NCI-H510A treated with DMSO at 0.1 percent for 48 hours (cell line): ENCODE measurements around the gene ESR1.
"Not testable (repeated sequence)": the region's sequence is repeated elsewhere in the genome, so short reads cannot be mapped to it uniquely, and the experiment has no call there.

Experiments used
- DNase-seq: peaks from one replicate; lab custom pipeline; 2025; lab: John Stamatoyannopoulos, UW

The ESR1 gene

DNA sequence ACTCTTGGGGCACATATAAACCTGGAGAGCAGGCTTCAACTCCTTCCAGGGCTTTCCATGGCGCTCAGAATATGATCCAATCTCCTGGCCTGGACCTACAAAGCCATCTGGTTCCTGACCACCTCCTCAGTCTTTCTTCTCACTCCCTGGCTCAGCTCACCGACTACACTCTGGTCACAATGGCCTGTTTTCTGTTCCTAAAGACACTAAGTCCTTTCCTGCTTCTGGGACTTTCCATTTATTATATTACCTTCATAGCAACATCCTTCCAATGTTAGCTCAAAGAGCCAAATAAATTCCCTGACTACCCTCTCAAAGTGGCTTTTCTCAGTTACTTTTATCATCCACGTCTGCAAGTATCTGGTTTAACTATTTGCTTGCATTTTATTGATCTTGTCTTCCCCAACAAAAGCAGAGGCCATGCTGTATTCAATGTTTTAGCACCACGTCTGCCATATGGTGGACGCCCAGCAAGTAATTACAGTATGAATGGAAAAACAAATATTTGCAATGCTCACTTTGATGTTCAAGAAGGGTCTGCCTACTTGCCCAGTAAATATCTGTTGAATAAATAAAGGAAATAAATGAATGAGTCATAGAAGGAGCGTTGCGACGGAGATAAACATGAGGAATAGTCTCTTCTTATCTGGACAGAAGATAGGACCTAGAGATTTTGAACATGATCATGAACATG is 328.4 kb downstream of the ESR1 start:
- peak; percentile 94 for DNase-seq

DNA sequence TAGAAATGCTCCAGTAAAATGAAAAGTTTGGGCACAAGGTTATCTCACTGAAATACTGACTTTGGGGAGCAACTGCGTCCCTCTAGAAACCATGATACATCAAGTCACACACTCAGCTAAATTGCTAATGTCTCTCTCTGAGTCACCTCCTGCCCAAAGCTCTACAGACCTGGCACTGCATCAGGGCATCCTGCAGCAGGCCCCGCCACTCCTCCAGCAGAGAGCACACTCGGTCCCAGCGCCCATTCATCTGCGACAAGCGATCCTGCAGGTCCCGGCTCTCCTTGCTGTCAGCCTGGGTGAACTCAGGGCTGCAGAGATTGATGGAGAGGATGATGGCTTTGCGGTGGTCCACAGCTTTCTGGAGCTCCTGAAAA is 329.0 kb downstream of the ESR1 start:
- DNase-seq, result peak; percentile 94

DNA sequence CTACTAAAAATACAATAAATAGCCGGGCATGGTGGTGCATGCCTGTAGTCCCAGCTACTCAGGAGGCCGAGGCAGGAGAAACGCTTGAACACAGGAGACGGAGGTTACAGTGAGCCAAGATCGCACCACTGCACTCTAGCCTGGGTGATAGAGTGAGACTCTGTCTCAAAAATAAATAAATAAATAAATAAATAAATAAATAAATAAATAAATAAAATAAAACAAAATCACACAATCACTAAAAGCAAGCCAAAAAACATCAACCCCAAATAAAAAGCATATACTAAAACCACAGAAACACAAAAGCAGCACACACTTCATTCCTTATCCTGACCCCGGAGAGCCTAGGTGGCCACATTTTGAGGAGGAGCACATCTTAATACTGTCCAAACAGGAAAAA is 330.9 kb downstream of the ESR1 start:
- DNase-seq, result not testable (repeated sequence)

DNA sequence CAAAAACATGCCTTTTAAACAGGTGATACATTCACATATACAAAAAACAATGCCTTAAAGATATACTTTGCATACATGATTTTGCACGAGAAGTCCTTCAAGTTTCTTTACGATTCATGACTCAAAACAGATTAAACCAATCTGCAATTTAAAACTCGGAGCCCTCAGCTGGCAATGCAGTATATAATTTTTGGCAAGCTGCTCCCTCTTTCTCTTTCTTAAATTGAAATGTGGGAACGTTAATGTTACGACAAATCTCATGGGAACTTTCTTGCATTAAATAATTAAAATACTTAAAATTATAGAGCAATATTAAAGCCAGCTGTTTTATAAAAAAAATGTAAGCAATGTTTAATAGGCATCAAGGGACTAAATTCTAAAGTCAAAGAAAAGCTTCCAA is 334.6 kb downstream of the ESR1 start:
- no peak for DNase-seq

DNA sequence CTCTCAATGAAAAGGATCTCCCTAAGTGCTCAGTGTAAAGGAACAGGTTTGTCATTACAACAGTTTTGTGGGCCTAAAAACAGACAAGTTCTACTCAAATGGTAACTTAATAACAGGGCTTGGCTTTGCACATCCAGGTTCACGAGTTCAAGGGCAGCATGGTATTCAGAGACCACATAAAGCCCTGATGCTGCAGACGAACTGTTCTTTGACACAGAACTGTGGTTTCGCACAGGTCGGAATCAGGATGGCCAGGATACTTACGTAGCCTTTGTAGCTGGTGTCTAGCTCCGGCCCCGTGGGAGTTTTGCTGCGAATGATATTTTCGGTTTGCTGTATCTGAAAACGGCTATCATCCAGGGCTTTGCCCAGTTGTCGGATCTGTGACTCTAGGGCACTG is 335.9 kb downstream of the ESR1 start:
- no peak for DNase-seq

DNA sequence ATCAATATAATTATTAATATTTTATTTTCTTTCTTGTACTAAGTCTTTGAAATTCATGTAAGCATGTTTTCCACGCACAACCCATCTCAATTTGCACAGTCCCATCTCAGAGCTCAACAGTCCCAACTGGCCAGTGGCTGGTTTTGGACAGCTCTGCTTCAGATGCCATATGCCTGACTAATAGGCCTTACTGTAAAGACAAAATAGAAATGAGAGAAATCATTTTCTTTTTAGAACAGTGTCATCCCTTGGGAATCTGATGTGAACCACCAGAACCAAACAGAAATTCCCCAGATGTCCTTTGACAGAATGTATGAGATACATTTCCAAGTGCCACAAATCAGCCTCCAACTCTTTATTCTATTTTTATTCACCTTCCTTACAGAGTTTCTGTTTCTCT is 338.9 kb downstream of the ESR1 start:
- no peak for DNase-seq

DNA sequence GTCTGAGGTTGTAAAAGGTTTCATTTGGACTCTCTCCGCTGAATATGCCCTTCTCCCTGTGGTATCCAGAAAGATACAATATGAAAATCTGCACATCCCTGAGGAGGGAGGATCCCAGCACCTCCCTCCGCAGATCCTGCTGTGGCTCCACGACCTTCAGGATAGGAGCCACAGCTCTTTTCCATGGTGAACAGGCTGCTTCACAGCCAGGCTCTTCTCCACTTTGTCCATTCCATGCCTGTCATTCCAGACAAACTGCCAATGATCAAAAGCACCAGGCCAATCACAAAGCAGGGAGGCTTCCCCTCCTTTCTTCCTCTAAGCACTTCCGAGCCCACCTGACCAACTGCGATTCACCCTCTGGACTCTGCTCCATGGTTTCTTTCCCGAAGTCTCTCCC is 339.8 kb downstream of the ESR1 start:
- DNase-seq, result no peak

DNA sequence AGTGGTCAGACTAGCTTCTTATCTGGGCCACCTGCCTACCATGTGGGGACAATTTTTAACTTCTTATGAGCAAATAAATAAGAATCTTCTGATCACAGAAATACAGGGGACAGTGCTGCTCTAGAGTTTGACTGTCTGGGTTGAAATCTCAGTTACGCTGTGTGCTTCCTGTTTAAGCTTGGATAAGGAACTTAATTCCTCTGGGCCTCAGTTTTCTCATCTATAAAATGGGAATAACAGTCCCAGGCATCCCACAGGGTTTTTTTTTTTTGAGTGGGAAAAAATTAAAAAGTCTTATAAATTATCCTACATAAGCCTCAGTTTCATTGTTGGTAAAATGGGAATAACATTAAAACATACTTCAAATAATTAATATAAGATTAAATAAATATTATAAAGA is 340.9 kb downstream of the ESR1 start:
- DNase-seq, result no peak

DNA sequence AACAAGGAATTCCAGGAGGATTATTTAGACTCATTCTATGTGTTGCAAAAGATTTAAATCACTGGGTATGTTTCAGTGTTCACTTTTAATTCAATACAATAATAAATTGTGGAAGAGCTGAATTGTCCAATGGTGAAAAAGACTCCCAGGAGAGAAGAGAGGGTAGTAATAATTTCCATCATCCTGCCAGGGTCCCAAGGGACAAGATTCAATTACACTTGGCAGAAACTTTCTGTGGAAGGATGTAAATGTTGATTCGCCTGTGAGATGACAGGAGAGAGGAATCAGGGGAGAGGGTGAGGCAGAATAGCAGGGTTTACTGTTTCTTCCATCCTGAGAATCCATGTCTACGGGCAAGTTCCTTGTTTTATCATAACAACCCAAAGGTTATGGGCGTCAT is 342.7 kb downstream of the ESR1 start:
- no peak for DNase-seq

DNA sequence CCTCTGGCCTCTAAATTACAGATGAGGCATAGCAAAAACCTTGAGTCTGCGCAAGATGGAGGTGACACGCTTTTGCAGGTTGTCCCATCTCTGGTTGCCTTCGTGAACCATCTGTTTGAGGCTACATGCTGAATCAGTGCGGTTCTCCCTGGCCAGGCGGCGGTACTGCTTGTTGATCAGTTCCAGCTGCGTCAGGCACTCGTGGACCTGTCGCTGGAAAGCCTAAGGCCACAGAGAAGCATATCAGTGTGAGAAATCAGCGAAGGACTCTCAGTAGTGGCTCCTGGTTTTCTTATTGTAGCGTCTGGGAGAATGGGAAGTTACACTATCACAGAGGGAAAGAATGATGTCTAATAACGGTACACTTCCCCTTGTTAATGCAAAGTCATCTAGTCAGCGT is 344.4 kb downstream of the ESR1 start:
- DNase-seq, result no peak

DNA sequence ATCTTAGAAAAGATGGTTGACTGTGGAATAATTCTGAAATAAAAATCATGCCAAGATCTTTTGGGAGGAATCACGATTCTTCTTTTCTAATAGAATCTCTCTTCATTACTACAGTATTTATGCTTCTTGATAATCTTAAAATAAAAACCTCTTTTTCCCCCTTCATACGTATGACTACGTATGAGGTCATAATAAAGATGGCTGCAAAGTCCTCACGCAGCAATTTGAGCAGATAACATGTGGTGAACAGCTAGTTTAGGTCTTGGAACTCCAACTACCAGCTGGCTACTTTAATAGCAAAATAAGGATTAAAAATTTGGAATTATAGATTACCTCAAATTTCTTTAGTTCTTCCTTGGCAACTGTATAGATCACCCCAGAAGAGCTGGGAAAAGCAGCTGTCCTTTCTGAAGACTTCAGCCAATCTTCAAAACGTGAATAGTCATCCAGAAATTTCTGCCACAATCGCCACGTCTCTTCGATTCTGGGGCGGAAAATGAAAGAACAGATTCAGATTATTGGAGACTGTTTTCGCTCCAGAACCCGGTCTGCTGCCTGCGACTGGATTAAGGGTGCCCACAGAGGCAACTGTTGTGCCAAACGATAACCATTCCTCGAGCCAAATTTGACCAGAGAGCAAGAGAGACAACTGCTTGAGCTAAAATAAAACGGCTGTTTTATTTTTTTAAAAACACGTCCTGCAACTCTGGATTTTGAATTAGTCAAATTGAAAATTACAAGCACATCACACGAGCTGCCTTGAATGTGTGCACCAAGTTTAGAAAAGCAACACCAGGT is 347.3 kb downstream of the ESR1 start:
- DNase-seq, result no peak

DNA sequence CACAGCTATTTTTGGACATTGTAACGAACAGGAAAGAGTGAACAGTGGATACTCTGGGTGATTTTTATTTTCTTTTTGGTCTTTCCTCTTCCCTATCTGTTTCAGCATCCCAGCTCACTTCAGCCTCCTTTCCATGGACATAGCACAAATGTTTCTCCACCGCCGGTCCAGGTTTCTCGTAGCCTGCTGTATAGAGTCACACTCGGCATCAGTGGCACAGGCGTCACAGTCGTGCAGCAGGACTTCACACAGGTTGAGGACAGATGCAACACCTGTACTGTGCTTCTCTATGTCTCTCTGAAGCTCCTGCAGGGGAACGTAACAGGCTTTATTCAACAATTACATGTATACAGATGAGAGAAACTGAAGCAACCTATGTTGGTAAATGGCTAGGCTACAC is 348.3 kb downstream of the ESR1 start:
- no peak for DNase-seq

DNA sequence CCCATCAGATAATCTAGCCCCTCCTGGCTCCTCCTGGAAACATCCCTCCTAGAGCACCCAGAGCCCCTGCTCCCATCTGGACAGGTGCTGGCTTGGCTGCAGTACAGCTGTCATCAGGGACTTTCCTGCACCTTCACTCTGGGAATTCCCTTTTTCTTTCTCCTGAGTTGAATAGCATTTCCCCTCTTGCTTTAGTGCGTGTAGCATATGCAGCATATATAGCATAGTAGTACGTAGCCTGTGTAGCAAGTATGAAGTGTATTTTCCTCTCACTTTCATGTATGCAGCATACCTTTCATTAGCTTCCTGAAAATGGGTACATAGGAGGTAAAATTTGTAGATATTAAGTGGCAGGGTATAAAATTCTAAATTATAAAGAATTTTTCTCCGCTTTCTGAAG is 352.9 kb downstream of the ESR1 start:
- DNase-seq, result no peak

DNA sequence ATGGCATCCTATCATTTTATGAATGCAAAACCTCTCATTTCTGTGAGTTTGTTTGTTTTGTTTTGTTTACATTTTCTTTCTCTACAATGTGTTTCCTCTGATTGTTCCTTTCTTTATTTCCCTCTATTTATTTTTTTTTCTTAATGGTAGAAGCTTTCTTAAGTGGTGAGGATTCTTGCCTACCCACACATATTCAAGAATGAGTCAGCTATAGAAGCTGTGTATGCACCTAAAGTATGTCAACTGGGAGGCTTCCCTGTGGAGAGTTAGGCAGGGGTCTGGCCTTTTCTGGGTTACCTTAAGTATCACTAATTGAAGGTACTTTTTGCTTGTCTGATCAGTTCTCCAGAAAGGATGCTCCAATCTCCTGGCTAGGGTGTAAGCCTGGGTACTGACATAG is 354.0 kb downstream of the ESR1 start:
- DNase-seq, result no peak

DNA sequence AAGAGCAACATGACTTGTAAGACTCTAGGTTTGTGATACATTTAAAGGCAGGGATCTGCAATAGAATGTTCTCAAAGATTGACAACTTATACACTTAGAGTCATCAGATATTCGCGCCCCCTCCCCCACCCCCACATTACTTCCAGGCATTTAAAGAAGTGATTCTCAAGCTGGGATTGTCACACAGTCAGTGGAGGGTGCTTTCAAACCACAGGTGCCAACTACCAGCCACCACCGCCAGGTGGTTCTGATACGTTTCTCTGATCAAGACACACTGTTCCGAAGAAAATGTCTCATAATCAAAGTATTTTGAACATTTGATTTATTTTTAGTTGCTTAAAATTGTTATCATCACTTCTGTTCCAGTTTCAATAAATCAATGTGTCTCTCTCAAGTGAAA is 357.5 kb downstream of the ESR1 start:
- DNase-seq, result no peak

DNA sequence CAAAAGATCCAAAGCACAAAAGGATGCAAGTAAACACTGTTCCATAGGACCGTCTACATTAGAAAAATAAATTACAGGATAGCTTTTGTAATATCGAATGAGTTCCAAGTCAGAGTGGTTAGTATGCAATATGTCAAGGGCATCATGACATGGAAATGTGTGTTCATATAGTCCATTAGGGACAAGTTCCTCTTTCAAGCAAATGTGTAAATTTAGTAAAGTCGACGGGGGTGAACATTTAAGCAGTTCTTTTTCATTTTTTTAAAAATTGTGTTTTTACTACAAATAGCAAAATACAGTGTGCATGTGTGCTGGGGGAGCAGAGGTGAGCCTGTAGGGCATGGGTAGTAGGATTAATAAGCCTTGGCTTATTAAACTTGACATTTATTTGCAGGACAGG is 359.0 kb downstream of the ESR1 start:
- no peak for DNase-seq

DNA sequence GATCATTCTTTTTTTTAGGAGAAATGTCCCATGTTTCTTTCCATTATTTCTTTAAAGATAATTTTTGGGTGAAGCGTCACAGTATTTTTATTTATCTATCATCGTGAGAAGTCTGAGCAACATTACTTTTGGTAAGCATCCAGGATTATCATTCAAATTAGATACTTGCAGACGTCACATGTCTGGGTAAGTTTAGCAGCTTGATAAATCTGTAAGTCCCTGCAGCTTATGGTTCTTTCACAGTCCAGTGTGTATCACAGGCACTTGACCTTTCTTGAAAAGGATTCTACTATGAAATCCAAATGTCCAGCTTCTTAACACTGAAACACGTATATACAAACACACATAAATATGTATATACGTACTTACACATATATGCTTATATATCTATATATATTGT is 359.4 kb downstream of the ESR1 start:
- no peak for DNase-seq

DNA sequence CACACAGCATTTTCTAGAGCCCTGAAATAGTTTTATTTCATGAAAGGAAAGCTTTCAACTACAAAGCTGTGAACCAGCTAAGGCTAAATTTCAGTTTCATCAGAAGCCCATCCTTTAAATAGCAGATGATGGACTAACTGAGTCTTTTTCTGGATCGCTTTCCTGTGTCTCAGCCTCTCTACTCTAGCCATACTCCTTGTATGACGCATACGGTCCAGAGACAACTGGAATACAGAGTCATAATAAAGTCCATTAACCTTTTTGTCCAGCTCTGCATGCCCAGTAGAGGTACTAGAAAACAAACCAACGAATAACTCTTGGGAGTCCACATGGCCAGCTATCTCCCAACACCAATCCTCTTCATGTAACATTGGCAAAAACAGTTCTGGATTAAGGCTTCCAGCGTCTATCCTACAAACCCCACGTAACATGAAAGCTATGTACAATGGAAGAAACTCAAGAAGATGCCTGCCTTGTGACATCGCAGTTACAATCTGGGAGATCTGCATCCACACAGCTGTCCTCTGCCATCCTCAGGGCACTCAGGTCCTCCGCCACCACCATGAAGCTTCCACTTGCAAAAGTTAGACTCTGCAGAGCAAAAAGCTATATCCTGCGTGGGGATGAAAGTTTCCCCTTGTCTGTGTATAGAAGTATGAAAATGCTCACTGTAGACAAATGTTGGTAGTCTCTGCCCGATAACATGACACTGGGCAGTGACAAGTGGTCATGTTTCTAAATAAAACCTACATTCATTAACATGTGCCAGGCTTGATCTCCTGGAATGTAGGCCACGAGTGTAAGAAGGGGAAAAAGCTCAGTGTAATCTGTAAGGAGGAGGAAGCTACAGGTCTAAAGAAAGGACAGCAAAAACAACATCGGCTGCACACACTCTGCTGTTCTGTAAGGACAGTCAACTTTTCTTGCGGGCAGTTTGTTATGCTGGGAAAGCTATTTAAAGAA is 360.4 kb downstream of the ESR1 start:
- DNase-seq, result no peak

DNA sequence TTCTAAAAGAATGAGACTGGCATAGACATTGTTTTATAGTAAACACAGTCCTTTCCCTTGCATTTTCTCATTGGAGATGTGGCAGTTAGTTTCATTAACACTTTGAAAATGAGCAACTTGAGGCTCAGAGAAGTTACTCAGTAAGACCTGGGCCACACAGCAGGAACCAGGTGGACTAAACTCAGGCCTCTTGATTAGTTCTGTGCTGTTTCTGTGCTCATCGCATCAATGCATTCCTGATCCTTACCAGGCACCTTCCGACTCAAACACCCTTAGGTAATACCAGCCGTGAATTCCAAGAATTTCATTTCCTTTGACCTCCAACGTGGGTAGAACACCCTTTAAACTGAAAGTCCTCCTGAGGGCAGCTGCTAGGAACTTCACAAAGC is 362.8 kb downstream of the ESR1 start:
- no peak for DNase-seq

DNA sequence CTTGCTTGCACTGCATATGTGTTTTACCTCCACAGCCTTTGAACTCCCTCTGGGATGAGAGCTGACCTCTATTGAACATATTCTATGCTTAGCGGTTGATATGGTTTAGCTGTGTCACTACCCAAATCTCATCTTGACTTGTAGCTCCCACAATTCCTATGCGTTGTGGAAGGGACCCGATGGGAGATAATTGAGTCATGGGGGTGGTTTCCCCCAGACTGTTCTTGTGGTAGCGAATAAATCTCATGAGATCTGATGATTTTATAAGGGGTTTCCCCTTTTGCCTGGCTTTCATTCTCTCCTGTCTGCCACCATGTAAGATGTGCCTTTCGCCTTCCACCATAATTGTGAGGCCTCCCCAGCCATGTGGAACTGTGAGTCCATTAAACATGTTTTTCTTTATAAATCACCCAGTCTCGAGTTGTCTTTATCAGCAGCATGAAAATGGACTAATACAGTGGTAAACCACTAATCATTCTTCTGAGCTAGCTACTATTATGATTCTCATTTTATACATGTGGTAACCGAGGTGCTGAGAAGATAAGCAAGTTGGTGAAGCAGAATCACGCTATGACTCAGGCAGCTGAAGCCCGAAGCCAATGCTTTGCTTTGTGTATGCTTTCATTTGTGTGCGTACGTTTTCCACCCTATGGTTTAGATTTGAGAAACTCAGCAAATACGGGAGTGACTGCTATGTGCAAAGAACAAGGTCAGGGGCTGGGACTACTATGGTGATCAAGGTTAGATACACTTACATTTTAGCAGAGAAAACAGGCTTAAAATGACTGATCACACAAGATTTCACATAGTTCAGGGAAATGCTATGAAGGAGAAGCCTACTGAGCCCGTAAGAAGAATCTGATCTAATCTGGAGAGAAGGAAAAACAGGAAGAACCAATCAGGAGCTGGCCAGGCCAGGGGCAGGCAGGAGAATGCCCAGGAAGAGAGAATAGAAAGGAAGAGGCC is 363.5 kb downstream of the ESR1 start:
- no peak for DNase-seq

DNA sequence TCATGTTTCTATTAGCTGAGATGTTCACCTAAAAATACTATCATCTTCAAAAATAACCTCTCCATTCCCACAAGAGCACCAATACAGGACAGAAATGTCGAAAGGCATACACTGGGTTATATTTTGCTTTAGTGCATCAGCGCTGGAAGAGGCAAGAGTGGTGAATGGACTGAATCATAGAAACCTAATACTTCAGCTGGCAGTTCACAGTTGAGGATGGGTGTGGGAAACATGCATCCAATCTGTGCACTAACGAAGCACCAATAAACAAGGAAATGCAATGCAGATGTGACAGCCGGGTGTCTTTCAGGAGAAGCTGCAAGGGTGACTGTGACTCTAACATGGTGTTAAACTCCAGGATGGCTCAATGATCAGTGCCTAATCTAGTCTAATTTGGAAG is 365.8 kb downstream of the ESR1 start:
- DNase-seq, result no peak

DNA sequence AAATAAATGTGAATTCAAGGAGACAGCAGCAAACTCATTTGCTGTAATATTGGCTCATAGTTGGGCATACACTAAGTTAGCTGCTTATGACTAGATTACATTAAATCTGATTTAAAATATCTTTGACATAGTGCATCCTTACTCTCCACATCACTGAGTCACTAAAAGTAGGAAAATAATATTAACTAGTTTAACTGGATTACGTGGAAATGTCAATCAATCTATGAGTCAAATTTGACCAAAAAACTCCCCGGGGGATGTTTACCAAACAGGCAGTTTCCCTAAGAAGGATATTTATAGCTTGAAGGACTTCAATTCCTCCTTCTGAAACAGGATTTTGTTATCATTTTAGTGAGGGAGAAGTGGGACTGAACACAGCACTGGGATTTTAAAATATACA is 366.5 kb downstream of the ESR1 start:
- no peak for DNase-seq
